ENCODE data around the gene LSM12. TPM values are rescaled to one million over a fixed set of nuclear protein-coding genes. Genes with fewer than 3 reads are reported as not detected.
"Not testable (repeated sequence)": the region's sequence is repeated elsewhere in the genome, so short reads cannot be mapped to it uniquely, and the experiment has no call there.

The LSM12 gene
- total RNA-seq, 3 donors from 2014 or later = 45.1 to 63.5 (median 48.2) TPM

GRCh38 chr17:44000871-44001460 is 65.5 kb downstream of the LSM12 start:
- H3K4me1 ChIP-seq (ENCODE audit: low read depth) = peaks cover 17% of the 10 kb centered on the region
- intact Hi-C loops (cut with DNase I, micrococcal nuclease) = no loop called here

GRCh38 chr17:44000141-44000860 is 66.2 kb downstream of the LSM12 start:
- no peaks in the 10 kb centered on the region for H3K9me3 ChIP-seq
- intact Hi-C loops (cut with DNase I, micrococcal nuclease) = no loop called here

More at GRCh38 chr17:44000871-44001460, 65.5 kb downstream of the LSM12 start:
- TF ChIP-seq CTCF (IDR thresholded peaks at IDR 0.05) = no peak
- ATAC-seq (no peak), DNase-seq (no peak)
- Histone ChIP-seq H3K9me3 (no peaks in the 10 kb centered on the region), H3K4me3 (no peak overlapping the region), H3K36me3 (ENCODE audit: low read depth) (no peaks in the 10 kb centered on the region)

GRCh38 chr17:43999024-43999423 is 67.4 kb downstream of the LSM12 start:
- ATAC-seq = no peak
- no peak for TF ChIP-seq CTCF (IDR thresholded peaks at IDR 0.05)
- Histone ChIP-seq H3K9me3 (no peaks in the 10 kb centered on the region), H3K36me3 (ENCODE audit: low read depth) (no peaks in the 10 kb centered on the region), H3K4me3 (no peak overlapping the region), H3K4me1 (ENCODE audit: low read depth) (no peaks in the 10 kb centered on the region)
- no peak for DNase-seq
- intact Hi-C loops (cut with DNase I, micrococcal nuclease) = loop anchor here in 1 of 2 donors (10.0 kb wide), 1 partner anchor 54 kb away; the partner anchor contains the start of gene PPY

More at GRCh38 chr17:44000141-44000860, 66.2 kb downstream of the LSM12 start:
- Histone ChIP-seq H3K36me3 (ENCODE audit: low read depth) (no peaks in the 10 kb centered on the region), H3K4me1 (ENCODE audit: low read depth) (peaks cover 11% of the 10 kb centered on the region), H3K4me3 (no peak overlapping the region)
- no peak for ATAC-seq
- DNase-seq = no peak
- no peak for TF ChIP-seq CTCF (IDR thresholded peaks at IDR 0.05)

GRCh38 chr17:43998552-43998951 is 67.9 kb downstream of the LSM12 start:
- Histone ChIP-seq H3K4me3 (no peak overlapping the region), H3K4me1 (ENCODE audit: low read depth) (no peaks in the 10 kb centered on the region), H3K9me3 (no peaks in the 10 kb centered on the region), H3K36me3 (ENCODE audit: low read depth) (no peaks in the 10 kb centered on the region)
- TF ChIP-seq CTCF (IDR thresholded peaks at IDR 0.05) = no peak
- ATAC-seq (no peak), DNase-seq (no peak)
- intact Hi-C loops (cut with DNase I, micrococcal nuclease) = loop anchor here in 1 of 2 donors (10.0 kb wide), 1 partner anchor 54 kb away; the partner anchor contains the start of gene PPY

GRCh38 chr17:43997180-43997579 is 69.3 kb downstream of the LSM12 start:
- H3K4me1 ChIP-seq (ENCODE audit: low read depth); H3K9me3 ChIP-seq; ATAC-seq; H3K4me3 ChIP-seq; H3K36me3 ChIP-seq (ENCODE audit: low read depth): not testable (repeated sequence)
- intact Hi-C loops (cut with DNase I, micrococcal nuclease) = loop anchor here in 1 of 2 donors (10.0 kb wide), 1 partner anchor 52 kb away; the partner anchor contains the start of gene PPY
- DNase-seq = peak in 1 of 3 donors; percentile 25

GRCh38 chr17:43995150-43995471 is 71.4 kb downstream of the LSM12 start:
- Histone ChIP-seq H3K36me3 (ENCODE audit: low read depth) (no peaks in the 10 kb centered on the region), H3K4me1 (ENCODE audit: low read depth) (no peaks in the 10 kb centered on the region), H3K4me3 (no peak overlapping the region), H3K9me3 (no peaks in the 10 kb centered on the region)
- TF ChIP-seq CTCF (IDR thresholded peaks at IDR 0.05) = no peak
- ATAC-seq (no peak), DNase-seq (no peak)
- intact Hi-C loops (cut with DNase I, micrococcal nuclease) = loop anchor here (2.0 to 10.0 kb wide), 2 partner anchors 50 kb away; partner anchors contain the start of gene PPY (in 1 of the 2)

Measured in mucosa of descending colon (tissue), 3 donors.